Measurements from ENCODE around the gene PLCXD3.

DNA sequence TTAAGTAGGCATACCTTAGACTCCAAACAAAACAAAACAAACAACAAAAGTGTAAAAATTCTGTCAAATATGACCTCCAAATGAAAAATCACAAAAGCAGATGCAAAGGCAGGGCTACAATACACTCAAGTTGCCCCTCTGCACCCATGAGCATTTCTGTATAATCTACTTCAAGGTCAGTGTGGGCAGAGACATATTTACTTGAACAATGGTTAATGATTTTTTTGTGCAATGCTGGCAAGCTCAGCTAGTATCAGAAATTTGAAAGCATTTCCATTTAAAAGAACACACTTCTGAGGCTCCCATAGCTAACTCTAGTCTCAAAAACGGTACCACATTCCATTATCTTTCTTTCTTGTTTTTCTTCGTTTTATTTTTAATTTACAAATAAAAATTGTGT lies 57.9 kb downstream of the PLCXD3 start:
- TF ChIP-seq POLR2A (IDR thresholded peaks at IDR 0.05) = no peak
- TF ChIP-seq, protein P1, sequence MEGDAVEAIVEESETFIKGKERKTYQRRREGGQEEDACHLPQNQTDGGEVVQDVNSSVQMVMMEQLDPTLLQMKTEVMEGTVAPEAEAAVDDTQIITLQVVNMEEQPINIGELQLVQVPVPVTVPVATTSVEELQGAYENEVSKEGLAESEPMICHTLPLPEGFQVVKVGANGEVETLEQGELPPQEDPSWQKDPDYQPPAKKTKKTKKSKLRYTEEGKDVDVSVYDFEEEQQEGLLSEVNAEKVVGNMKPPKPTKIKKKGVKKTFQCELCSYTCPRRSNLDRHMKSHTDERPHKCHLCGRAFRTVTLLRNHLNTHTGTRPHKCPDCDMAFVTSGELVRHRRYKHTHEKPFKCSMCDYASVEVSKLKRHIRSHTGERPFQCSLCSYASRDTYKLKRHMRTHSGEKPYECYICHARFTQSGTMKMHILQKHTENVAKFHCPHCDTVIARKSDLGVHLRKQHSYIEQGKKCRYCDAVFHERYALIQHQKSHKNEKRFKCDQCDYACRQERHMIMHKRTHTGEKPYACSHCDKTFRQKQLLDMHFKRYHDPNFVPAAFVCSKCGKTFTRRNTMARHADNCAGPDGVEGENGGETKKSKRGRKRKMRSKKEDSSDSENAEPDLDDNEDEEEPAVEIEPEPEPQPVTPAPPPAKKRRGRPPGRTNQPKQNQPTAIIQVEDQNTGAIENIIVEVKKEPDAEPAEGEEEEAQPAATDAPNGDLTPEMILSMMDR (IDR thresholded peaks at IDR 0.05) = no peak
